Measurements from ENCODE around the gene CREM.
A peak's percentile ranks its signal among the peaks of the same experiment; 100 is the strongest.
"Not testable (repeated sequence)": the region's sequence is repeated elsewhere in the genome, so short reads cannot be mapped to it uniquely, and the experiment has no call there.

Gene CREM

GRCh38 chr10:35211390-35211789, 84.7 kb downstream of the CREM start:
- WGBS, result 29% methylated on average over 7 of the region's 7 CpGs

GRCh38 chr10:35212856-35213255, 86.2 kb downstream of the CREM start:
- H3K27me3 ChIP-seq (ENCODE audit: insufficient read depth, low read length), result no peaks in the 10 kb centered on the region
- H3K9ac ChIP-seq (ENCODE audit: low read depth, low read length), result no peak overlapping the region

More at GRCh38 chr10:35211390-35211789, 84.7 kb downstream of the CREM start:
- Histone ChIP-seq H3K36me3 (ENCODE audit: insufficient read depth, low read length) (no peaks in the 10 kb centered on the region), H3K4me3 (ENCODE audit: low read length) (no peak overlapping the region), H3K9me3 (ENCODE audit: insufficient read depth, low read depth, low read length) (no peaks in the 10 kb centered on the region), H3K27me3 (ENCODE audit: insufficient read depth, low read length) (no peaks in the 10 kb centered on the region), H3K9ac (ENCODE audit: low read depth, low read length) (no peak overlapping the region), H3K4me1 (ENCODE audit: insufficient read depth, low read length) (peaks cover 41% of the 10 kb centered on the region), H3K27ac (ENCODE audit: low read depth, low read length) (peak overlapping the region; percentile 42)

GRCh38 chr10:35213699-35214098, 87.1 kb downstream of the CREM start:
- WGBS, result 95% methylated on average over 7 of the region's 7 CpGs
- H3K27me3 ChIP-seq (ENCODE audit: insufficient read depth, low read length), result no peaks in the 10 kb centered on the region

More at GRCh38 chr10:35212856-35213255, 86.2 kb downstream of the CREM start:
- 53% methylated on average over 5 of the region's 6 CpGs for WGBS
- H3K27ac ChIP-seq (ENCODE audit: low read depth, low read length), result no peak overlapping the region; the same call in 1 of the 2 replicates
- no peaks in the 10 kb centered on the region for H3K36me3 ChIP-seq (ENCODE audit: insufficient read depth, low read length)
- peaks cover 41% of the 10 kb centered on the region for H3K4me1 ChIP-seq (ENCODE audit: insufficient read depth, low read length)
- no peaks in the 10 kb centered on the region for H3K9me3 ChIP-seq (ENCODE audit: insufficient read depth, low read depth, low read length)
- no peak overlapping the region for H3K4me3 ChIP-seq (ENCODE audit: low read length)

GRCh38 chr10:35214607-35215020, 88.0 kb downstream of the CREM start:
- WGBS, result 95% methylated on average over 19 of the region's 19 CpGs
- H3K9me3 ChIP-seq (ENCODE audit: insufficient read depth, low read depth, low read length), result no peaks in the 10 kb centered on the region
- H3K9ac ChIP-seq (ENCODE audit: low read depth, low read length), result no peak overlapping the region
- peaks cover 34% of the 10 kb centered on the region for H3K4me1 ChIP-seq (ENCODE audit: insufficient read depth, low read length)
- H3K36me3 ChIP-seq (ENCODE audit: insufficient read depth, low read length), result no peaks in the 10 kb centered on the region
- H3K4me3 ChIP-seq (ENCODE audit: low read length), result no peak overlapping the region
- H3K27me3 ChIP-seq (ENCODE audit: insufficient read depth, low read length), result no peaks in the 10 kb centered on the region
- H3K27ac ChIP-seq (ENCODE audit: low read depth, low read length), result no peak overlapping the region

More at GRCh38 chr10:35213699-35214098, 87.1 kb downstream of the CREM start:
- H3K36me3 ChIP-seq (ENCODE audit: insufficient read depth, low read length), result no peaks in the 10 kb centered on the region
- no peak overlapping the region for H3K9ac ChIP-seq (ENCODE audit: low read depth, low read length)
- H3K4me1 ChIP-seq (ENCODE audit: insufficient read depth, low read length), result peaks cover 41% of the 10 kb centered on the region
- no peak overlapping the region for H3K27ac ChIP-seq (ENCODE audit: low read depth, low read length)
- no peaks in the 10 kb centered on the region for H3K9me3 ChIP-seq (ENCODE audit: insufficient read depth, low read depth, low read length)
- H3K4me3 ChIP-seq (ENCODE audit: low read length), result no peak overlapping the region

- Histone ChIP-seq H3K4me1 (ENCODE audit: insufficient read depth, low read length) (peaks cover 29% of the 10 kb centered on the region), H3K27ac (ENCODE audit: low read depth, low read length) (no peak overlapping the region), H3K4me3 (ENCODE audit: low read length) (no peak overlapping the region), H3K36me3 (ENCODE audit: insufficient read depth, low read length) (no peaks in the 10 kb centered on the region), H3K27me3 (ENCODE audit: insufficient read depth, low read length) (no peaks in the 10 kb centered on the region), H3K9ac (ENCODE audit: low read depth, low read length) (no peak overlapping the region), H3K9me3 (ENCODE audit: insufficient read depth, low read depth, low read length) (no peaks in the 10 kb centered on the region)
- WGBS, result 91% methylated on average over 3 of the region's 3 CpGs
These were observed 88.5 kb downstream of the CREM start for GRCh38 chr10:35215107-35215506.

GRCh38 chr10:35216303-35216905, 89.8 kb downstream of the CREM start:
- Histone ChIP-seq H3K4me1 (ENCODE audit: insufficient read depth, low read length) (peaks cover 16% of the 10 kb centered on the region), H3K27me3 (ENCODE audit: insufficient read depth, low read length) (no peaks in the 10 kb centered on the region), H3K9me3 (ENCODE audit: insufficient read depth, low read depth, low read length) (no peaks in the 10 kb centered on the region), H3K4me3 (ENCODE audit: low read length) (no peak overlapping the region), H3K36me3 (ENCODE audit: insufficient read depth, low read length) (no peaks in the 10 kb centered on the region), H3K27ac (ENCODE audit: low read depth, low read length) (no peak overlapping the region), H3K9ac (ENCODE audit: low read depth, low read length) (no peak overlapping the region)
- WGBS, result 91% methylated on average over 6 of the region's 6 CpGs

- not testable (repeated sequence) for H3K9ac ChIP-seq (ENCODE audit: low read depth, low read length); H3K4me3 ChIP-seq (ENCODE audit: low read length); H3K27ac ChIP-seq (ENCODE audit: low read depth, low read length); H3K27me3 ChIP-seq (ENCODE audit: insufficient read depth, low read length); H3K9me3 ChIP-seq (ENCODE audit: insufficient read depth, low read depth, low read length); H3K36me3 ChIP-seq (ENCODE audit: insufficient read depth, low read length)
- 96% methylated on average over 8 of the region's 9 CpGs for WGBS
- peaks cover 11% of the 10 kb centered on the region for H3K4me1 ChIP-seq (ENCODE audit: insufficient read depth, low read length)
These were observed 90.3 kb downstream of the CREM start for GRCh38 chr10:35216956-35217355.

- Histone ChIP-seq H3K9me3 (ENCODE audit: insufficient read depth, low read depth, low read length) (no peaks in the 10 kb centered on the region), H3K27me3 (ENCODE audit: insufficient read depth, low read length) (no peaks in the 10 kb centered on the region), H3K36me3 (ENCODE audit: insufficient read depth, low read length) (no peaks in the 10 kb centered on the region), H3K4me3 (ENCODE audit: low read length) (no peak overlapping the region), H3K4me1 (ENCODE audit: insufficient read depth, low read length) (peaks cover 6% of the 10 kb centered on the region; the same call in 1 of the 2 replicates), H3K27ac (ENCODE audit: low read depth, low read length) (no peak overlapping the region), H3K9ac (ENCODE audit: low read depth, low read length) (no peak overlapping the region)
- WGBS, result 90% methylated on average over 5 of the region's 5 CpGs
These were observed 90.8 kb downstream of the CREM start for GRCh38 chr10:35217455-35217854.

- Histone ChIP-seq H3K9ac (ENCODE audit: low read depth, low read length) (no peak overlapping the region), H3K27me3 (ENCODE audit: insufficient read depth, low read length) (no peaks in the 10 kb centered on the region), H3K4me1 (ENCODE audit: insufficient read depth, low read length) (no peaks in the 10 kb centered on the region), H3K36me3 (ENCODE audit: insufficient read depth, low read length) (no peaks in the 10 kb centered on the region), H3K27ac (ENCODE audit: low read depth, low read length) (no peak overlapping the region), H3K9me3 (ENCODE audit: insufficient read depth, low read depth, low read length) (no peaks in the 10 kb centered on the region), H3K4me3 (ENCODE audit: low read length) (no peak overlapping the region)
- 45% methylated on average over 7 of the region's 7 CpGs for WGBS
These were observed 91.8 kb downstream of the CREM start for GRCh38 chr10:35218339-35218955.

GRCh38 chr10:35219292-35219691, 92.6 kb downstream of the CREM start:
- Histone ChIP-seq H3K9me3 (ENCODE audit: insufficient read depth, low read depth, low read length) (no peaks in the 10 kb centered on the region), H3K4me1 (ENCODE audit: insufficient read depth, low read length) (no peaks in the 10 kb centered on the region), H3K4me3 (ENCODE audit: low read length) (no peak overlapping the region), H3K27ac (ENCODE audit: low read depth, low read length) (no peak overlapping the region), H3K36me3 (ENCODE audit: insufficient read depth, low read length) (no peaks in the 10 kb centered on the region), H3K27me3 (ENCODE audit: insufficient read depth, low read length) (no peaks in the 10 kb centered on the region), H3K9ac (ENCODE audit: low read depth, low read length) (no peak overlapping the region)
- 94% methylated on average over 6 of the region's 6 CpGs for WGBS

GRCh38 chr10:35219891-35220890, 93.5 kb downstream of the CREM start:
- 93% methylated on average over 4 of the region's 4 CpGs for WGBS
- Histone ChIP-seq H3K36me3 (ENCODE audit: insufficient read depth, low read length) (no peaks in the 10 kb centered on the region), H3K27me3 (ENCODE audit: insufficient read depth, low read length) (no peaks in the 10 kb centered on the region), H3K4me3 (ENCODE audit: low read length) (no peak overlapping the region), H3K9ac (ENCODE audit: low read depth, low read length) (no peak overlapping the region), H3K4me1 (ENCODE audit: insufficient read depth, low read length) (no peaks in the 10 kb centered on the region), H3K9me3 (ENCODE audit: insufficient read depth, low read depth, low read length) (no peaks in the 10 kb centered on the region), H3K27ac (ENCODE audit: low read depth, low read length) (no peak overlapping the region)
